ENCODE data around the gene RSF1.

Gene RSF1

DNA sequence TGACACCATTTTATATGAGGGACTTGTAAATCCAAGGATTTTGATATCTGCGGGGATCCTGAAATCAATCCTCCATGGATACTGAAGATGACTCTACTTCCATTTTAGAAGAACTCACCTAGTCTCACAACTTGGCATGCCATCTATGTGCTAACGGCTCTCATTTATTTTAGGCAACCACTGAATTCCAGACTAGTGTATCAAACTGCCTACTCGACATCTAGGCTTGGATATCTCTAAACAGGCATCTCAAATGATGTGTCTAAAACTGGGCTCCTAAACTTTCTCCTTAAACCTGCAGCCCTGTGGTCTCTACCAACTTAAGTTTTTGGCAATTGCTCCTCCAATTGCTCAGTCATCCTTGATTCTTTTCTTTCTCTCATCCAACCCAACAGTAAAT, 151.8 kb downstream of the RSF1 start:
- DNase-seq (ENCODE audit: extremely low spot score) = no peak
- ChIA-PET CTCF (no interaction called here), POLR2A (no interaction called here)
- TF ChIP-seq, protein P1, sequence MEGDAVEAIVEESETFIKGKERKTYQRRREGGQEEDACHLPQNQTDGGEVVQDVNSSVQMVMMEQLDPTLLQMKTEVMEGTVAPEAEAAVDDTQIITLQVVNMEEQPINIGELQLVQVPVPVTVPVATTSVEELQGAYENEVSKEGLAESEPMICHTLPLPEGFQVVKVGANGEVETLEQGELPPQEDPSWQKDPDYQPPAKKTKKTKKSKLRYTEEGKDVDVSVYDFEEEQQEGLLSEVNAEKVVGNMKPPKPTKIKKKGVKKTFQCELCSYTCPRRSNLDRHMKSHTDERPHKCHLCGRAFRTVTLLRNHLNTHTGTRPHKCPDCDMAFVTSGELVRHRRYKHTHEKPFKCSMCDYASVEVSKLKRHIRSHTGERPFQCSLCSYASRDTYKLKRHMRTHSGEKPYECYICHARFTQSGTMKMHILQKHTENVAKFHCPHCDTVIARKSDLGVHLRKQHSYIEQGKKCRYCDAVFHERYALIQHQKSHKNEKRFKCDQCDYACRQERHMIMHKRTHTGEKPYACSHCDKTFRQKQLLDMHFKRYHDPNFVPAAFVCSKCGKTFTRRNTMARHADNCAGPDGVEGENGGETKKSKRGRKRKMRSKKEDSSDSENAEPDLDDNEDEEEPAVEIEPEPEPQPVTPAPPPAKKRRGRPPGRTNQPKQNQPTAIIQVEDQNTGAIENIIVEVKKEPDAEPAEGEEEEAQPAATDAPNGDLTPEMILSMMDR (IDR thresholded peaks at IDR 0.05; ENCODE audit: control extremely low read depth, extremely low read depth, low read depth, missing control alignments) = no peak

DNA sequence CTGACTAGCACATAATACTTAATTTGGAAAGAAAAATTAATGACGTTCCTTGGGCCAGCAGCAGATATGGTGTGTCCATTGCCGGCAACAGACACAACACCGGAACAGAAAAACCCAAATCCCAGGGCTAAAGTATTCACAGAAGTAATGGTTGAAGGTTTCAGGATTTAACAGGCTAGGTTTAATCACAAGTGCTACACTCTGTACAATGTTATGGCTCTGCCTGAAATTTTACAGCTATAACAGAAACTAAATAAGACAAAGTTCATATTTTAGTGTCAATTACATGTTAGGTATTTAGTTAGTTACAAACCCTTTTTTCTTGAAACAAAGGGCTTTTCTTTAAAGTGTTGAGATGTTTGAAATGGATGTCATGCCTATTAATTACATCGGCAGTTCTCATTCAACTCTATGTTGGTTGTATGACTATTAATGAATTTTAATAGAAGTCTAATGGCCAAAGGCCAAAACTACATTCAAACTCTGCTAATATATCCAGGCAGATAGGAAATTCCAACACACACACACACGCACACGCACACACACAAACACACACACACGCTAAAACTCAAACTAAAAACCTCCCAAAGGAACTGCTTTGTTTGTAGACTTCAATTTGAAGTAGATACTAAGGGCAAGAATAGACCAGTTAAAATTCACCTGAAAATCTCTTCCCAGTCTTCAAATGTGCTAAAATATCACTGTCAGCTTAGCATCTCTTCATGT, 155.1 kb downstream of the RSF1 start:
- ChIA-PET POLR2A (interaction anchor here (0.5 kb wide), 1 partner anchor 647 kb away, joined by 7 read pairs; no protein-coding TSS in a partner anchor), CTCF (no interaction called here)
- DNase-seq (ENCODE audit: extremely low spot score) = no peak
- TF ChIP-seq, protein P1 (IDR thresholded peaks at IDR 0.05; ENCODE audit: control extremely low read depth, extremely low read depth, low read depth, missing control alignments) = no peak

DNA sequence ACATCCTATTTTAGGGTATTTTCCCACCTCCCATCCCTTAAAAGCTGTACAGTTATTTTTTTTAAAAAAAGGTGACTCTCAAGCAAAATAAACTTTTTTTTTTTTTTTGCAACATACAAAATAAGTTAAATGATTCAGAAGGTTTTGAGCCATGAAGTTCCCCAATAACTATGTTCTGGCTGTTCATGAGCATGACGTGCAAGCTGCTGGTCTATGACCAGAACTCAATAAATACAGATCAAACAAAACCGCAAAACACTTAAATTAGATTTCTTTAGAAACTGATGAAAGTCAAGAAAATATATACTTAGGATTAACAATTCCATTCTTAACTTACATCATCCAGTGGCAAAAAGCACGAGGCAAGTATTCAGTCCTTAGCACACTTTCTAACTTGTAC, 158.9 kb downstream of the RSF1 start:
- CTCF ChIA-PET = no interaction called here
- DNase-seq (ENCODE audit: extremely low spot score) = no peak
- POLR2A ChIA-PET = no interaction called here
- TF ChIP-seq, protein P1 (IDR thresholded peaks at IDR 0.05; ENCODE audit: control extremely low read depth, extremely low read depth, low read depth, missing control alignments) = no peak

DNA sequence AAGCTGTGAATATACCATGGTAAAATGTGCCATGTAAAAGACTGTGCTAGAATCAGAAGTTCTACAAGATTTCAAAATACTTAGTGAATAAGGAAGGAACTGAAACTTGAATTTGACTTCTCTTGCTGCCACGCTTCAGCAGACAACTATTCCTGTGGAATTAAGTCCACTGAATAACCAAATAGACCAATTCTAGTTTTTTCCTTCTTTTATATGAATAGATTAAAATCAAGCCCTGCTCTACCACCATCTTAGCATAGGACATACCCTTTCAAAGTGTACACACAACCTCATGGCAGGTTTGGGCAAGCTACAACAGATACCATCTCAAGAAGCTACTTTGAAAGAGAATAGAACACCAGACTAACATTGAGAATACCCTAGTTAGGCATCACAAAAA, 159.6 kb downstream of the RSF1 start:
- TF ChIP-seq, protein P1 (IDR thresholded peaks at IDR 0.05; ENCODE audit: control extremely low read depth, extremely low read depth, low read depth, missing control alignments) = no peak
- CTCF ChIA-PET = interaction anchor here (0.7 to 3.1 kb wide), 3 partner anchors 9 to 16 kb away, joined by 3 to 16 read pairs (median 3); no protein-coding TSS in a partner anchor
- POLR2A ChIA-PET = no interaction called here
- no peak for DNase-seq (ENCODE audit: extremely low spot score)

DNA sequence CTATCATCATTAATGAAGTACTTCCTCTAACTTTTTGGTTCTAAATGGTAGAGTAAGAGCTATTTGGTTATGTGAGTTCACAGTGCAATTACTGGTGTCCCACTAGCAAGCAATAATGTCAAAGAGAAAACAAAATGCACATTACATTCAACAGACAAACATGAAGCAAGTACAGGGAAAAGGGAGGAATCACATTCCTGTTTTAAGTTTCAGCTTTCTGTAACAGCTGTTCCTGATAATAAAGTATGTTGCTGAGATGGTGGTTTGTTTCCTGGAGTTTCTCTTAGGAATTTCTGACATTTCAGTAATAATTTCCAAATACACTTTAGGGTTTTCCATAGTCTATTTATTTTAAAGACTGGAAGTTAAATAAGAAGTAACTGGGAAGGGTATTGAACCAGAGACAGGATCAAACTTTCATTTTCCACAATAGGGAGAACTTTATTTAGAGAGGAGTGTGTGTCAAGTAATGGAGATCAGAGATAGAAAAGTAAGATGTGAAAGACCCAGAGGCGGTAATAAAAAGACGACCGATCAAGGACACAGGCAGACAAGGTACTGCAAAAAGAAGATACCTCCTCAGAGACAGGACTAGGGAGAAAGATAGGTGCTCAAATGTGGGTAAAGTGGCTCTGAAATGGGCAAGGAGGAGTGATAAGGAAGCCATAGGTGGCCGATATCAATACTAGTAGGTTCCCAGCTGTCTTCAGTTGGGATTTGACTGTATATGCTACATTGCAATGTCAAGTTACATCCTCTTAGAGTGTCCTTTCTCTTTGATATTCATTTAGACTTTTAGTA, 162.1 kb downstream of the RSF1 start:
- DNase-seq (ENCODE audit: extremely low spot score) = no peak
- ChIA-PET CTCF (interaction anchor here (0.8 to 3.1 kb wide), 3 partner anchors 13 to 388 kb away, joined by 3 to 16 read pairs (median 3); no protein-coding TSS in a partner anchor), POLR2A (no interaction called here)
- TF ChIP-seq, protein P1 (IDR thresholded peaks at IDR 0.05; ENCODE audit: control extremely low read depth, extremely low read depth, low read depth, missing control alignments) = no peak

DNA sequence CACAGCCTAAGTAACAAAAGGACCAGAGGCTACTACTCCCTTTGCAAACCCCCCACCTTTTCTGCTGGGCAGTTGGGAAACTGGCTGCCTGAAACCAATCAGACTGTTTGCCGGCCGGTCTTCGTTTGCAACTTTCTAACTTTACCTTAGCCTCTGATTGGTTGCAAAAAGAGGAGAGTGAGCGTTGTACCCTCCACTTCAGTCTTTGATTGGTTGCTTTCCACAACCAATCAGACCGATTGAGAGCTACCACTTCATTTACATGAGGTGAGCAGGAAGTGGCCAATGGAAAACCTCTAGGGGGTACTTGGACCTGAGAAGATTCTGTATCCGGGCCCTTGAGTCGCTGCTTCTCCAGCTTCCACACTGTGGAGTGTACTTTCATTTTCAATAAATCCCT, 164.2 kb downstream of the RSF1 start:
- POLR2A ChIA-PET = no interaction called here
- TF ChIP-seq, protein P1 (IDR thresholded peaks at IDR 0.05; ENCODE audit: control extremely low read depth, extremely low read depth, low read depth, missing control alignments) = no peak
- no peak for DNase-seq (ENCODE audit: extremely low spot score)
- CTCF ChIA-PET = no interaction called here

Data from GM10248 (cell line).